ENCODE data around the gene BRCA1.

BRCA1 gene

GRCh38 chr17:43074869-43075268, 50.3 kb downstream of the BRCA1 start:
- DNase-seq (ENCODE audit: low spot score), result no peak
- Histone ChIP-seq H3K27ac (ENCODE audit: poor library complexity, severe bottlenecking) (no peak overlapping the region), H3K27me3 (ENCODE audit: insufficient read depth, poor library complexity, severe bottlenecking) (no peaks in the 10 kb centered on the region), H3K4me3 (ENCODE audit: severe bottlenecking) (no peak overlapping the region), H3K9me3 (ENCODE audit: severe bottlenecking) (no peaks in the 10 kb centered on the region), H3K36me3 (ENCODE audit: low read depth) (peaks cover 71% of the 10 kb centered on the region), H3K4me1 (ENCODE audit: insufficient read depth, poor library complexity, severe bottlenecking) (no peaks in the 10 kb centered on the region)
- ATAC-seq (ENCODE audit: low read depth), result no peak
- TF ChIP-seq, protein P1, sequence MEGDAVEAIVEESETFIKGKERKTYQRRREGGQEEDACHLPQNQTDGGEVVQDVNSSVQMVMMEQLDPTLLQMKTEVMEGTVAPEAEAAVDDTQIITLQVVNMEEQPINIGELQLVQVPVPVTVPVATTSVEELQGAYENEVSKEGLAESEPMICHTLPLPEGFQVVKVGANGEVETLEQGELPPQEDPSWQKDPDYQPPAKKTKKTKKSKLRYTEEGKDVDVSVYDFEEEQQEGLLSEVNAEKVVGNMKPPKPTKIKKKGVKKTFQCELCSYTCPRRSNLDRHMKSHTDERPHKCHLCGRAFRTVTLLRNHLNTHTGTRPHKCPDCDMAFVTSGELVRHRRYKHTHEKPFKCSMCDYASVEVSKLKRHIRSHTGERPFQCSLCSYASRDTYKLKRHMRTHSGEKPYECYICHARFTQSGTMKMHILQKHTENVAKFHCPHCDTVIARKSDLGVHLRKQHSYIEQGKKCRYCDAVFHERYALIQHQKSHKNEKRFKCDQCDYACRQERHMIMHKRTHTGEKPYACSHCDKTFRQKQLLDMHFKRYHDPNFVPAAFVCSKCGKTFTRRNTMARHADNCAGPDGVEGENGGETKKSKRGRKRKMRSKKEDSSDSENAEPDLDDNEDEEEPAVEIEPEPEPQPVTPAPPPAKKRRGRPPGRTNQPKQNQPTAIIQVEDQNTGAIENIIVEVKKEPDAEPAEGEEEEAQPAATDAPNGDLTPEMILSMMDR (IDR thresholded peaks at IDR 0.05; ENCODE audit: poor library complexity, severe bottlenecking), result no peak

DNA sequence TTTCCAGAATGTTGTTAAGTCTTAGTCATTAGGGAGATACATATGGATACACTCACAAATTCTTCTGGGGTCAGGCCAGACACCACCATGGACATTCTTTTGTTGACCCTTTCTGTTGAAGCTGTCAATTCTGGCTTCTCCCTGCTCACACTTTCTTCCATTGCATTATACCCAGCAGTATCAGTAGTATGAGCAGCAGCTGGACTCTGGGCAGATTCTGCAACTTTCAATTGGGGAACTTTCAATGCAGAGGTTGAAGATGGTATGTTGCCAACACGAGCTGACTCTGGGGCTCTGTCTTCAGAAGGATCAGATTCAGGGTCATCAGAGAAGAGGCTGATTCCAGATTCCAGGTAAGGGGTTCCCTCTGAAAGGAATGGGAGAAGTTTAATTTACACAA, 54.3 kb downstream of the BRCA1 start:
- Histone ChIP-seq H3K4me1 (ENCODE audit: insufficient read depth, poor library complexity, severe bottlenecking) (no peaks in the 10 kb centered on the region), H3K9me3 (ENCODE audit: severe bottlenecking) (no peaks in the 10 kb centered on the region), H3K4me3 (ENCODE audit: severe bottlenecking) (no peak overlapping the region), H3K36me3 (ENCODE audit: low read depth) (peaks cover 74% of the 10 kb centered on the region), H3K27me3 (ENCODE audit: insufficient read depth, poor library complexity, severe bottlenecking) (no peaks in the 10 kb centered on the region), H3K27ac (ENCODE audit: poor library complexity, severe bottlenecking) (no peak overlapping the region)
- no peak for ATAC-seq (ENCODE audit: low read depth)
- TF ChIP-seq, protein P1 (IDR thresholded peaks at IDR 0.05; ENCODE audit: poor library complexity, severe bottlenecking), result no peak
- DNase-seq (ENCODE audit: low spot score), result no peak

DNA sequence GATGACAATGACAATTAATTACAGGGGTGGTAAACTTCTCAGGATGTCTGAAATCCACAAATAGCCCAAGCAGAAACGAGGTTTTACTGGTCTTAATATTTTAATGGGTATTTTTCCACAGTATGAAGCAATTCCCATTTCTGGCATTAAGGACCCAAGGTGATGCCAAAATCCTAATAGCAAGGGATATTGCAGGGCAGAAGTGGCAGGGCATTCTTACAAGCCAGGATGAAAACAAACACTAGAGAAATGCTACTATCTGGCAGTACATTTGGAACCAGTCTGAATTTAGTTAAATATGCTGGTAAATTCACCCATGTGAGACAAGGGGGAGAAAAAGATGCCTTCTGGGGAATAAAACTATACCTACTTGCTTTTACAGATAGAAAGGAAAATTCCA, 54.9 kb downstream of the BRCA1 start:
- Histone ChIP-seq H3K9me3 (ENCODE audit: severe bottlenecking) (no peaks in the 10 kb centered on the region), H3K4me3 (ENCODE audit: severe bottlenecking) (no peak overlapping the region), H3K27me3 (ENCODE audit: insufficient read depth, poor library complexity, severe bottlenecking) (no peaks in the 10 kb centered on the region), H3K27ac (ENCODE audit: poor library complexity, severe bottlenecking) (no peak overlapping the region), H3K4me1 (ENCODE audit: insufficient read depth, poor library complexity, severe bottlenecking) (no peaks in the 10 kb centered on the region), H3K36me3 (ENCODE audit: low read depth) (peaks cover 77% of the 10 kb centered on the region)
- TF ChIP-seq, protein P1 (IDR thresholded peaks at IDR 0.05; ENCODE audit: poor library complexity, severe bottlenecking), result no peak
- ATAC-seq (ENCODE audit: low read depth), result no peak
- no peak for DNase-seq (ENCODE audit: low spot score)

- no peak overlapping the region for H3K27ac ChIP-seq (ENCODE audit: poor library complexity, severe bottlenecking)
- TF ChIP-seq, protein P1 (IDR thresholded peaks at IDR 0.05; ENCODE audit: poor library complexity, severe bottlenecking), result no peak
- ATAC-seq (ENCODE audit: low read depth) (no peak), DNase-seq (ENCODE audit: low spot score) (no peak)
- no peaks in the 10 kb centered on the region for H3K9me3 ChIP-seq (ENCODE audit: severe bottlenecking)
- H3K4me1 ChIP-seq (ENCODE audit: insufficient read depth, poor library complexity, severe bottlenecking), result no peaks in the 10 kb centered on the region
- H3K36me3 ChIP-seq (ENCODE audit: low read depth), result peaks cover 74% of the 10 kb centered on the region
- no peak overlapping the region for H3K4me3 ChIP-seq (ENCODE audit: severe bottlenecking)
- H3K27me3 ChIP-seq (ENCODE audit: insufficient read depth, poor library complexity, severe bottlenecking), result no peaks in the 10 kb centered on the region
Measured at GRCh38 chr17:43069368-43069898, 55.7 kb downstream of the BRCA1 start.

- H3K9me3 ChIP-seq (ENCODE audit: severe bottlenecking), result no peaks in the 10 kb centered on the region
- H3K4me1 ChIP-seq (ENCODE audit: insufficient read depth, poor library complexity, severe bottlenecking), result no peaks in the 10 kb centered on the region
- H3K27ac ChIP-seq (ENCODE audit: poor library complexity, severe bottlenecking), result no peak overlapping the region
- H3K36me3 ChIP-seq (ENCODE audit: low read depth), result peaks cover 75% of the 10 kb centered on the region
- ATAC-seq (ENCODE audit: low read depth) (no peak), DNase-seq (ENCODE audit: low spot score) (no peak)
- TF ChIP-seq, protein P1 (IDR thresholded peaks at IDR 0.05; ENCODE audit: poor library complexity, severe bottlenecking), result no peak
- H3K27me3 ChIP-seq (ENCODE audit: insufficient read depth, poor library complexity, severe bottlenecking), result no peaks in the 10 kb centered on the region
- no peak overlapping the region for H3K4me3 ChIP-seq (ENCODE audit: severe bottlenecking)
Measured at GRCh38 chr17:43068570-43069367, 56.4 kb downstream of the BRCA1 start.
